Brain pericyte (primary cell): ENCODE results near the gene PRCD.

Experiments used
- DNase-seq: peaks from one replicate; pipeline ENCODE4 v3.0.0-alpha.2; 2012; ENCODE audit warnings: low read depth, low spot score

PRCD gene, protein sequence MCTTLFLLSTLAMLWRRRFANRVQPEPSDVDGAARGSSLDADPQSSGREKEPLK

DNA sequence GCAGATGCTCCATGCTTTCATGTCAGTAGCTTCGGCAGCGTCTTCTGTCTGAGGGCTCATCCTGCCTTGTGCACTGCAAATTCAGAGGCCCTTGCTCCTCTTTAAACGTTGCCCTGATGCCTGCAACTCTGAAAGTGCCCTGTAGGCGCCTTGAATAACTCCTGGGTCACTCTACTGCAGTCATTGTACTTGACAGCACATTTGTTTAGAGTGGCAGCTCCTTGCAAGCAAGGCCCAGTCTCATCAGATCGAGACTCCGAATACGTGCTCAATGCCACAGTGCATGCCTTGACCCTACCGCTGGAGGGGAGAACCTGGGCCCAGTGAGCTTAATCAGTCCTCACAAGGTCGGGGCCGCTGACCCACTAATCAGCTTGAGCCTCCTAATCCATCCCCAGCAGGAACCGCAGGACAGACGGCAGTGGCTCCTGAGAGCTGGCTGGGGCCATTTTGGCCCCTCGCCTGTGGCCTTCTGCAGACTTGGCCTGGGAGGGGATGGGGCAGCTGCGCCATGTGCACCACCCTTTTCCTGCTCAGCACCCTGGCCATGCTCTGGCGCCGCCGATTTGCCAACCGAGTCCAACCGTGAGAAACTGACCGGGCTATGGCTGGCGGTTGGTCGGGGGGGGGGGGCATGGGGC, at the start of gene PRCD:
Gene PRCD (plus strand): TSS at position 414 of the 641 bp plus-strand sequence. CDS start 98 bp downstream, at position 512.
- no peak for DNase-seq

DNA sequence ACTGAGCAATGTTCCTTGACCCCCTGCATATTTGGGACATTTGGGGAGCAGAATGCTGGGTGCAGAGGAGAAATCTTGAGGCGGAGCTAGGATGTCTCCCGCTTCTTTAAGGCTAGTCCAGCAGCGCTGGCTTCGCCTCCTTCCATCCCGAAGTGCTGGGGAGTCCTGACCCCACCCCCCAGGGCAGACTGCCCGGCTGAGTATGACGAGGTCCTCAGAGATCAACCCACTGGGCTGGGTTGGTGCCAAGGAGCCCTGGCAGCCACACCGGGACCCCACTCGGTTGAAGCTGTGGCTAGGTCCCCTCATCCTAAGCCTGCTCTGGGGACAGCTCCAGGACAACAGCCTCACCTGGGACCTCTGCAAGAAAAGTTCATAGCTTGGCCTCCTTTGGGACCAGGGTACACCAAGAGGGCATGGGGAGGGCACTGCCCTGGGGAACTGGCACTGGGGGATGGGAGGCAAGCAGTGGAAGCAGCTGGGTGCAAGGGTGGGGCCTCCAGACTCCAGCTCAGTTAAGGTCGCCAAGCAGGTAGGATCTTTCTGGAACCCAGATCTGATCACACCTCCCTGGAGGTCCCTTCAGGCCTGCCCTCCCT, 49.6 kb upstream of the PRCD start:
- DNase-seq: no peak

DNA sequence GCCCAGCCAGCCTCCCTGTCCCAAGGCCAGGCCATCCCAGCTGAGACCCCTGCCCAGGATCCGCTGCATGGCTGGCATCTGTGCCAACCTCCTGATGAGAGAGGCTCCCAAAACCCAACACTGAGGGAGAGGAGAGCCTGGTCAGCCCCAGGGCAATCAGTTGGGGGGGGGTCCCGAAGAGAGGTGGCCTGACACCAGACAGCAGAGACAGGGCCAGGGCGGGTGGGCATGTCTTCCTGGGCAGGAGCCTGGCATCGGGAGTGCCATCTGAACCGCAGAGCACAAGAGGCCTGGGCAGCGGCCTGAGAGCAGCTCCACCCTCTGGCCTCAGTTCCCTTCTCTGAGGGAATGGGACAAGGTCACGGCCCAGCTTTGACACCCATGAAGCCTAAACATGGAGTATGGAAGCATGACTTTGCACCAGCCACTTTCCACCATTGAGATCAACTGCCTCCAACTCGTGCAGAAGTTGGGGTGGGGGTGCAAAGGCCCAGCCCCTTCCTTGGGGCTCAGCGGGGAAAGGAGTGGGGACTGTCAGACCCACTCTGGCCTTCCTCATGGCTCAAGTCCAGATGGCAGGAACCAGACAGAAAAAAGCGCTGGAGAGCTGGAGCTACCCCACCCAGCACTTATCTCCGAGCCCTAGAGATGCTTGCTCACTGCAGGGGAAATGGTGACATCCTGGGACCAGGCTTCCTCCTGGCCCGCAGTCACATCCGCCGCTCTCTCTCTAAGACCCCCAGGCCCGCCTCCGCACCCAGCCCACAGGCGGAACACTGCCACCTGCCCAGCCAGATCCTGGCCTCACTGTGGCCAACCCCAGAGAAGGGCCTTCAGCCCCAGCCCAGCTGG, 48.3 kb upstream of the PRCD start:
- no peak for DNase-seq

DNA sequence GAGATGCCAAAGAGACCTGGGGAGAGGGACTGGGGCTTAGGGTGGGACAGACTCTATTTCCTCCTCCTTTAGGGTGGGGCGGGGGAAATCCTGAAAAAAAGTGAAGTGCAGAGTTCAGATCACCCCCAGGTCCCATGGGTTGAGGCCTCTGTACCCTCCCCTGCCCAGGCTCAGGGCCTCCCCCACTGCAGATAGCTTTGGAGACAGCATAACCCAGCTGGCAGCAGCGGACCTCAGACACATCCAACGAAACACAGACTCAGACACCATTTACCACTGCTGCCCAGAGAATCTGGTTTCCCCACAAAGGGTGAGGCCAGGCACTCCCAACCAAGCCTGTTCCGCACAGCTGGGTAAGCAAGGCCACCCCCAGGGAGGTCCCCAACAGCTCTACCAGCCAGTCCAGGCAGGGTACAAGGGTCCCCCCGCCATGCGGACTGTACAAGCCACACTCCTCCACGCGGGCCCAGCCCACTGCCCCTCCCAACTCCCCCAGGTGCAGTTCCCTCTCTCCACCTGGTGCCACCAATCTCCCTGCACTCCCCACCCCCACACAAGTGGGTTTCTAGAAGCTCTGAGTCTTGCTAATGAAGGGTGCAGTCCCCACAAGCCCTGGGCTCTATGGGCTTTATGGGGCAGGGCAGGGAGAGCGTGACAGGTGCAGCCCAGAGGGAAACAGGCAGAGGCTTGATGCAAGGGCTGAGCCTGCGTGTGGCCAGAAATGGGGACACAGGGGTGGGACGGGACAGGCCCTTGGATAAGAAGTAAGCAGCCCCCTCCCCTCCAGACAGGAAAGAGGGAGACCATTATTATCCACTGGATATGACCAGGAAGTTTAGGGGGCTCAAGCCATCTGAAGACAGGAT, 47.5 kb upstream of the PRCD start:
- no peak for DNase-seq

DNA sequence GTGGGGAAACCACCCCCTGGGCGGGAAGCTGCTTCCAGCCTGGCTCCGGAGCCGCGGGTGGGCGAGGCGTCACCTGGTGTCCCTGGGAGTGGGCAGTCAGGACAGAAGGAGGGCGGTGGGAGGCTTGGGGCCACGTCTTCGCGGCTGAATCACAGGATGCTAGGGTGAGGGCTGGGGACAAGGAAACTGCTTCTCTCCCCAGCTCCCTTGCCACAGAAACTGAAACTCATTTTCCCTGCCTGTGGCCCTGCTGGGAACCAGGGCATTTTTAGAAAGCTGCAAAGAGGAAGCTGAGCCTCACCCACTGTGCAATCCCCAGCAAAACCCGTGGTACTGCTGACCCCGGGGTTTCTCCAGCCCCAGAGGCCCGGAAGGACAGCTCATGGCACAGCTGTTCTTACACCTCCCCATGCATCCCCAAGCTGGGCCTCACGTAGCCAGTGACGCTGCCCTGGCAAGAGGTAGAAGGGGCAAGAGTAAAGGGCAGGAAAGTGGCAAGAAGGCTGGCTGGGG, 46.8 kb upstream of the PRCD start:
- peak; percentile 87 for DNase-seq

DNA sequence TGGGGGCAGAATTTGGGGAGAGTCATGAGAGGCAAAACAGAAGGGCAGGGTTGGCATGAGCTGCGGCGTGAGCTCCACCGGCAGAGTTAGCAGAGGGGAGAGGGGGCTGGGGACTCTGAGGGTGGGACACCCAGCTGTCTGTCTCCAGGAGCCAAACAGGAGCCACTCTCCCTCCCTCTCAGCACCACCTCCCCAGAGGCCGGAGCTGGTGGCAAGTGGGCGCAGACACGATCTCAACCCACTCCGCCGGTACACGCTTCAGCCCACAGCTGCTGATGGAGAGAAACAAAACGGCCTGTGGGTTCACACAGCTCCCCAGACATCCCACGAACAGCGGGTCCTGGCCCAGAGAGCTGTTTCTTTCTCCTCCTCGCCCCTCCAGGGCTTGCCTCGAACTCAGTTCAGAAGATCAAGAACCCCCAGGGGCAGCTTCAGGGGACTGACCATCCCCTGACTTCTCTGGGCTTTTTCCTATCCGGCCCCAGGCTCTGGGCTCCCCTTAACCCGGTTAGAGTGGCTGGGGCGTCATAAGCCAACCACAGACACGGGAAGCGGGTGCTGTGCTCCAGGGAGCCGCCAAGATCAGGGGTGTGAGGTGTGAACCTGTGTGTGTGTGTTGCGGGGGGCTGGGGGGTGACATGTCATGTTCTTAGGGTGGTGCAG, 46.2 kb upstream of the PRCD start:
- no peak for DNase-seq

DNA sequence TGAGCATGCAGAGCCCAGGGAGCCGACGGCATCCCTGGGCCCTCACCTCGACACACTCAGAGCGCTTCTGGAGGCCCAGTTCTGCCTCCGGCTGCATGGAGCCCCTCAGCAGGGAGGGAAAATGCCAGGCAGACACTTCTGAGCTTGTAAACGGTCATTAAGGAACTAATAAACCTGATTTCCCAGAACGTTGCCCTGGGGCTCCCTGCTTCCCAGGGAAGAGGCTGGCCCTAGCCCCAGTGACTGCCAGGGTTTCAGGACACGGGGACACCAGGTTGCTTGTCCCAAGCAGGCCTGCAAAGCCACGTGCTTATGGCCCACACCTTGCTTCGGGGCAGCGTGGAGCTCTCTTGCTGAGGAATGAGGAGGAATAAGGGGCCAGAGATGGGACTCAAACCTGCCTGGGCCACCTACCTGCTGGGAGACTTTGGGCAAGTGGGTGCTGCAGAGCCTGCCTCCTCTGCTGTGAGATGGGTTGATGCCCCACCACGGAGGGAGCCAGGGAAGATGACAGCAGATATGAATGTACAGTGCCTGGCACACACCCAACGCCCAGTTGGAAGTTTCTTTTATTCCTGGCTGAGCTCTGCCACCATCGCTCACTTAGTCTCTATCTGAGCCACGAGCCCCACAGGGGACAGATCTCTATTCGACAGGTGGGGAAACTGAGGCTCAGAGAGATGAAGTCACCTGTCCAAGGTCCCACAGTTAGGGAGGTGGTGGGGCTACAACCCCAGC, 44.0 kb upstream of the PRCD start:
- DNase-seq: no peak

DNA sequence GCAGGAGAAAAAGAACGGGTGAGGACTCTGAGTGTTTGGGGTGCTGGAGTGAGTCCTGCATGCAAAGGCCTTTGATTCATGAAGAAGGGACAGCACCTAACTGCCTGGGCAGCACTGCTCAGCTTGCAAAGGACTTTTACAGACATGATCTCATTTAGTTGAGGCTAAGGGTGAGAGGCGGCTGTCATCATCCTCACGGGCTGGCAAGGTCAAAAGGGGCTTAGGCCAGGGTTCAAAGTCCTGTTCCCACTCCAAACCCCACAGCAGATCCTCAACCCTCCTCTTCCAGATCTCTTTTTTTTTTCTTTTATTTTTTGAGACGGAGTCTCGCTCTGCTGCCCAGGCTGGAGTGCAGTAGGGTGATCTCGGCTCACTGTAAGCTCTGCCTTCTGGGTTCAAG, 43.4 kb upstream of the PRCD start:
- no peak for DNase-seq

DNA sequence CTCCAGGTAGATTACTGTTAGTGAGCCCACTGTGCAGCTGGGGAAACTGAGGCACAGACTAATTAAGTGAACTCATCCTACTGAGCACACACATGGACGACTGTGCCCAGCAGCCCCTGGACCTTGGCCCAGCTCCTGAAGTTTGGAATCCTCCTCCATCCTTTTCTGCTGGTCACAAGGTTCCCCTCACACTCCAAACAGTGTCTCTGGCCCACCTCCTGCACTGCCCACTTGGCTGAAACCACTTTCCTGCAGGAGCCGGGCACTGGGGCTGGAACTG, 42.2 kb upstream of the PRCD start:
- no peak for DNase-seq

DNA sequence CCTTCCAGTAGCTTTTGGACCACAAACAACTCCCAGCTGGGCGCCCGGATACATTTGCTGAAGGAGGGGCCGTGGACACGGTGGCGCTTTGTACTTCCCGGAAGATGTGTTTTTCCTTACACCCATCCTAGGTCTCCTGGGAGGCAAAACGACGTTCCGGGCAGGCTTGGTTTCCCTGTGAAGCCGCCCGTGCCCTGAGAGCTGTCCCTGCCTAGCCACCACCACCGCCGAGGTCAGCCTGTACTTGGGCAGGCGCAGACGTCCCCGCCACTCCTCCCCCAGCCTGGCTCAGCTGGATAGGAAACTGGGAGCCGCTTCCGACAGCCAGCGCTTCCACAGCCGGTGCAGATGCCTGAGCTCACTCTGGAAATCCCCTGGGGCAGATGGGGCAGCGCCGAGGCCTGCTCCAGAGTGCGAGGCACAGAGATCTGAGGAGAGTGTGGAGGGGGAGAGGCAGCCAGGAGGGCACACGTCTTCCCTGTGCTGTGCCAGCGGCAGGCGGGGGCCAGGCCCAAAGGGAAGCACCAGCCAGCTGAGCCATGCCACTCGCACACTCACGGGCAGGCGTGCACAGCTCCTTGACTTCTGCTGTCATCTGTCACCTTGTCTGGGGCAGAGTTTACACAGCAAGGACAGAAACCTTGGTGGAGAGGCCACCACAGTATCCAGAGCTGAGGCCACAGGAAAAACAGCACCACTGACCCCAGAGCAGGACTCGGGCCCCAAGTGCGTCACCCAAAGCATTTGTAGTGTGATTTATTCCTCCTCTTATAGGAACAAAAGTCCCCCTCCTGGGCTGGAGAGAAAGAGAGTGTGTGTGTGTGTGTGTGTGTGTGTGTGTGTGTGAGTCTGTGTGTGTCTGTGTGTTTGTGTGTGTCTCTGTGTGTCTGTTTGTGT, 41.6 kb upstream of the PRCD start:
- DNase-seq: peak; percentile 53

DNA sequence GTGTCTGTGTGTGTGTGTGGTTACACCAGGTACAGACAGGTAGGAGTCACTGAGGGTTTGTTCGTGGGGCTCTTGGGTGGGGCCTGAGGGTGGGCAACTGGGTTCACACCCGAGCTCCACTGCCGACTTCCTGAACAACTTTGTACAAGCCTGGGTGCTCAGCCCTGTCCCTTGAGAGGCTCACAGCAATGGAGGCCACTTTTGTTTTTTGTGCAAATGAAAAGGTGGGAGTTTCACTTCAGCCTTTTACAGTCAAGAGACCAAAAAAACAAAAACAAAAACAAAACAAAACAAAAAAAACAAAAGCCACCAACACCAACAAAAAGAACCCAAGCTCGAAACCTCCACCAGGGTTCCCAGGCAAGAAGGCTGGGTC, 41.0 kb upstream of the PRCD start:
- no peak for DNase-seq

DNA sequence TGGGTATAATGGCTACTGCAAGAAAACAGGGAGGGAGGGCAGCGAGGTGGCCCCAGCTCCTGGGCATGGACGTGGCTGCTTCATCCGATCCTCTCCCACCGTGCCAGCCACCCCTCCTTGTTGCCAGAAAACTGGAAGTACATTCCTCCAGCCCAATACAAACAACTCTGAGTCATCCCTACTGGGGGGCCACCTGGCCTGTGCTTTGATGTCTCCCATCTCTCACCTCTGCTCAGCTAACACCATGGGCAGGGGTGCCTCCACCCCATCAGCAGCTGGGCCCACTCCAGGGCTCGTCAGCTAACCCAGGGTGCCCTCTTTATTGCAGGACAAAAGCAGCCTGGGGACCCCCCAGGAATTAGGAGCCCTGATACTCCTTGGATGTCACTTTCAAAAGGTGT, 40.6 kb upstream of the PRCD start:
- no peak for DNase-seq

DNA sequence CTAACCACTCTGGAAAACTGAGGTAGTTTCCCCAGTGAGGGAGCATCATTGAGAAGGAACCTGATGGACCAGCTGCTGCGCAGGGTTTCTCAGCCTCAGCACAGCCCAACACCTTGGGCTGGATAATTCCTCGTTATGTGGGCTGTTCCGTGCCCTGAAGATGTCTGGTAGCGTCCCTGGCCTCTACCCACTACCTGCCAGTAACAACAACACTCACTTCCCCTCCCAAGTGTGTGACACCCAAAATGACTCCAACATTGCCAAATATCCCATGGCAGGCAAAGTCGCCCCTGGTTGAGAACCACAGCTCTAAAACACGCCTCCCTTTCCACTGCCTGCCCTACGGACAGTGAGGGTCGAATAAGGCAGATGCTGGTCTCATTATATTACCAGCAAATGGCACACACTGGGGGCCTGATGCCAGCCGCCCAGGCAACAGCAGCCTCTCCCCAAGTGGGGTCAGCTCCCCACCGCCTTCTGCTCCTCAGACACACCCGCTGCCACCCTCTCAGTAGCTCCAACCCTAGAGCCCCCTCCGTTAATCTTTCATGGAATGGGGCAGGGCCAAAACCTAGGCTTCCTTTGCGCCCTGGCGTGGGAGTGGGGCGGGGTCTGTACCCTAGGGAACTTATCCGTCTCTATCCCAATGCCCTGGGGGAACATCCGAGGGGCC, 39.6 kb upstream of the PRCD start:
- no peak for DNase-seq

DNA sequence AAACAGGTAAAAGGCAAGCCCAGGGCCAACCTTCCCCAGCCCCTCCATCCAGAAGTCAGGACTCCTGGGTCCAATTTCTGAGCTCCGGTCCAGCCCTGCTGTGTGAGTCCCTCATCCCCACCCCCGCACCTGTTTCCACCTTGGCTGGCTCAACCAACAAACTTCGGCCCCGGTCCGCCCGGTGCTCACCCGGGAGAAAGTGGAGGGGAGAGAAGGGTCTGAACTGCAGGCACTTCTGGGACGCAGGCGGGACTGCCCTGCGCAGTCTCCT, 39.2 kb upstream of the PRCD start:
- DNase-seq: no peak

DNA sequence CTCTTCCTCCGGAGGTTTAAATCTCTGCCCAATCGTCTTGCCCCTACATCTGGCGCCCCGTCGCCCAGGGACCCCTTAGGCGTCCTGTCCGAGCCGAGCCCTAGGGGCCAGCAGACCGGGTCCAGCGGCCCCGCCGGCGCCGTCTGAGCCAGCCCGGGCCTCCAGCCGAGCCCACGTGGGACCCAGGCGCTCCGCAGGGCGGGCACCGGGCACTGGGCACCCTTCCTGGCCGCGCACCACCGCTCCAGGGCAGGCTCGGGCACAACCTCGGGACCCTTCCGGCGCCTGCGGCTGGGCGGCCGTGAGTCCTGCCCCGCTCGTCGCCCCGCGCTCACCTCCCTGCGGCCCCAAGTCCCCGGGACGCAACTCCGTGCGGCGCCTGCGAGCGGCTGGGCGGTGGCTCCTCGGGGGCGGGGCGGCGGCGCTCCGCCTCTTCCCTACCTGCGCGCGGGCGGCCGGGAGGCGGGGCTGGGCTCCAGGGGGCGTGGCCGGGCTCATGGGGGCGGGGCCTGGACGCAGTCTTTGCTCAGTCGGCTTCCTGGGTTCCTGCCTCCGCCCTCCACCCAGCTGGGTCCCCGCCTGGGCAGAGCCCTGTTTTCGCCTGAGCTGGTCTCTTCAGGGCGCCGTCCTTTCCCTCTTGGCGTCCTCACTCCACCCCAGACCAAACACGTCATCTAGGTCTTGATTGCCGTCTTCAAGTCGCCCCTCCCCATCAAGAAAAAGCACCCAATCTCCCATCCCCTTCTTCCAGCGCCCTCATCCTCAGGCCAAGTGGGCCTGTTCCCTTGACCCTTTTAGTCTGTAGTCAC, 38.6 kb upstream of the PRCD start, which contains the start of gene RHBDF2:
Gene RHBDF2 (minus strand): TSS at position 406 of the 809 bp plus-strand sequence. CDS start 19,899 bp downstream, outside the sequence.
- DNase-seq: peak; percentile 56

DNA sequence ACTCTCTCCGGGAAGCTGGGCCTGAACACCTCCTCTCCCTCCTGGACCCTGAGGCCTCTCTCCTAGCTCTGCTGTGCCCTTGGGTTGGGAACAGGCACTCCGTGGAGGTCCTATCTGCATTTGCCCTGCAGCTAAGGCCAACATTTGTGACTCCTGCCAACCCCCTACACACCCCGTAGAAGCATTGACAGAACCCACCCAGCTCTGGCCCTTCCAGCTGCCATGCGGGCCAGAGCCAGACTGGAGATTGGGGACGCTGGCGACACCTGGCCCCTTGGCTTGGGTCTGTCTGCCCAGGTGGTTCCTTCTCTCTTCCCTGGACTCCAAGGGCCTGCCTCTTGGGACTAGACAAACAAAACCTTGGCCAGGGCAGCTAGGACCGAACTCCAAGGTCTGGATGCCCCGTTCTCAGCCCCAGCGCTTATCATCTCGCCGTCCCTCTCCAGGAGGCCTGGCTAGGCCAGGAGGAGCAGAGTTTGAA, 38.0 kb upstream of the PRCD start:
- DNase-seq: no peak

DNA sequence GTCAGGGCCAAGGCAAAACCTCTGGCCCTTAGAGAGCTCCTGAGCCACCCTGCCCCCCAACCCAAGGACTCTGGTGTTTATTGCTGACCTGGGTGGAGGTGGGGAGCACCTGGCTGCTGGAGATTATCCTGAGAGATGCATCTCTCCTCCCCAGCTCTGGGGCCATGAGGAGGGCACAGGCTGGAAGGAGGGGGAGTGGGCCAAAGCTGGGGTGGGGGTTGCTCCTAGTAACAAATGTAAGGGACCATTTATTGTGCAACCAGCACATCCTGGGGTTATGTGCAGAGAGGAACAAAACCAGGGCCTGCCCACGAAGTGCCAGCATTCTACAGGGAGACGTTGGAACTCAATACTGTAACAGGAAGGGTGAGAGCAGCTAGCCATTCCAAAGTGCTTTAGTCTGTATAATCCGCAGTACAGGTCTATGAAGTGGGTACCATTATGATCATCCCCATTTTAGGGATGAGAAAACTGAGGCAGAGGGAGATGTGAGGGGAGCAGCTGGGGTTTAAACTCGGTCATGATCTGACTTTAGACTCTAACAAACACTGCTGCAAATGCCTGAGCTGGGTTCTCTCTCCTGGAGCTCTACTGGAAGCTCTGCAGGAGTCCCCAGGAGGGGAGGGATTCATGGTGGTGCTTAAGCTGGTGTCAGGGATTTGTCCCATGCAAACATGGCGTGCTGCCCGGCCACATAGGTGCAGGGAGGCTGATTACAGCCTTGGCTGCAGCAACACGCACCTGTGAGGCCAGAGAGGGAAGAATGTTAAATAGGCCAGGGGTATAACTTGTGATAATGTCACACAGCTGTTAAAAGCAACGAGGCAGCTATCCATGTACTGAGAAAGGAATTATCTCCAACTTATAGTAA, 37.3 kb upstream of the PRCD start:
- DNase-seq: no peak
